ENCODE data around the gene KHDC4. TPM values are rescaled to one million over a fixed set of nuclear protein-coding genes. Genes with fewer than 3 reads are reported as not detected.
A peak's percentile ranks its signal among the peaks of the same experiment; 100 is the strongest.
"Not testable (repeated sequence)": the region's sequence is repeated elsewhere in the genome, so short reads cannot be mapped to it uniquely, and the experiment has no call there.

The KHDC4 gene
- total RNA-seq, 2 experiments from 2014 or later: 56.6 to 60.8 TPM

GRCh38 chr1:155898888-155899287 lies 35.3 kb downstream of the KHDC4 start:
- ATAC-seq (ENCODE audit: poor library complexity) (no peak), DNase-seq (no peak)
- Histone ChIP-seq H3K36me3 (ENCODE audit: insufficient read depth, low read length) (peaks cover 54% of the 10 kb centered on the region), H3K9me3 (ENCODE audit: control insufficient read depth in 1 of 2, insufficient read depth in 1 of 2, low read length in 2 of 2) (no peaks in the 10 kb centered on the region), H3K27me3 (ENCODE audit: control insufficient read depth in 1 of 2, insufficient read depth in 2 of 2, low read length in 2 of 2) (no peaks in the 10 kb centered on the region), H3K4me1 (ENCODE audit: insufficient read depth, low read length) (peaks cover 1% of the 10 kb centered on the region), H3K27ac (ENCODE audit: low read depth in 1 of 2, low read length in 2 of 2) (no peak overlapping the region), H3K4me3 (ENCODE audit: low read length) (no peak overlapping the region)
- POLR2A ChIA-PET: interaction anchor here (0.5 to 1.0 kb wide), 3 partner anchors 37 to 84 kb away, joined by 3 read pairs; partner anchors contain the start of gene GON4L
- Mint-ChIP-seq H3K27ac (peak overlapping the region; percentile 4), H3K4me1 (ENCODE audit: low read depth) (peaks cover 7% of the 10 kb centered on the region), H3K36me3 (ENCODE audit: low read depth) (peaks cover 53% of the 10 kb centered on the region), H3K4me3 (no peak overlapping the region), H3K27me3 (no peaks in the 10 kb centered on the region), H3K9me3 (no peaks in the 10 kb centered on the region)
- CTCF ChIA-PET: no interaction called here
- intact Hi-C loops (cut with DNase I, micrococcal nuclease): no loop called here
- no peak for TF ChIP-seq CTCF (IDR thresholded peaks at IDR 0.05)

GRCh38 chr1:155897746-155898145 lies 36.5 kb downstream of the KHDC4 start:
- Mint-ChIP-seq H3K36me3 (ENCODE audit: low read depth) (peaks cover 46% of the 10 kb centered on the region), H3K4me1 (ENCODE audit: low read depth) (peaks cover 19% of the 10 kb centered on the region), H3K9me3 (no peaks in the 10 kb centered on the region), H3K4me3 (no peak overlapping the region), H3K27me3 (no peaks in the 10 kb centered on the region), H3K27ac (no peak overlapping the region)
- DNase-seq (no peak), ATAC-seq (ENCODE audit: poor library complexity) (no peak)
- CTCF ChIA-PET: no interaction called here
- no peak for TF ChIP-seq CTCF (IDR thresholded peaks at IDR 0.05)
- Histone ChIP-seq H3K4me1 (ENCODE audit: insufficient read depth, low read length) (peaks cover 12% of the 10 kb centered on the region), H3K9me3 (ENCODE audit: control insufficient read depth in 1 of 2, insufficient read depth in 1 of 2, low read length in 2 of 2) (no peaks in the 10 kb centered on the region), H3K36me3 (ENCODE audit: insufficient read depth, low read length) (peaks cover 48% of the 10 kb centered on the region), H3K27ac (ENCODE audit: low read depth in 1 of 2, low read length in 2 of 2) (no peak overlapping the region), H3K4me3 (ENCODE audit: low read length) (no peak overlapping the region), H3K27me3 (ENCODE audit: control insufficient read depth in 1 of 2, insufficient read depth in 2 of 2, low read length in 2 of 2) (no peaks in the 10 kb centered on the region)
- intact Hi-C loops (cut with DNase I, micrococcal nuclease): no loop called here
- POLR2A ChIA-PET: no interaction called here

- H3K36me3 ChIP-seq (ENCODE audit: insufficient read depth, low read length): peaks cover 42% of the 10 kb centered on the region
- H3K27ac ChIP-seq (ENCODE audit: low read depth in 1 of 2, low read length in 2 of 2); intact Hi-C loops (cut with DNase I, micrococcal nuclease); H3K9me3 Mint-ChIP-seq; H3K27me3 ChIP-seq (ENCODE audit: control insufficient read depth in 1 of 2, insufficient read depth in 2 of 2, low read length in 2 of 2); DNase-seq; ATAC-seq (ENCODE audit: poor library complexity); POLR2A ChIA-PET; CTCF ChIA-PET; H3K27me3 Mint-ChIP-seq; H3K4me3 ChIP-seq (ENCODE audit: low read length); H3K9me3 ChIP-seq (ENCODE audit: control insufficient read depth in 1 of 2, insufficient read depth in 1 of 2, low read length in 2 of 2); H3K27ac Mint-ChIP-seq; H3K4me3 Mint-ChIP-seq: not testable (repeated sequence)
- Mint-ChIP-seq H3K36me3 (ENCODE audit: low read depth) (peaks cover 41% of the 10 kb centered on the region), H3K4me1 (ENCODE audit: low read depth) (peaks cover 21% of the 10 kb centered on the region)
- peaks cover 12% of the 10 kb centered on the region for H3K4me1 ChIP-seq (ENCODE audit: insufficient read depth, low read length)
Measured at GRCh38 chr1:155896476-155896875, 37.7 kb downstream of the KHDC4 start.

GRCh38 chr1:155895617-155896016 lies 38.6 kb downstream of the KHDC4 start:
- H3K9me3 ChIP-seq (ENCODE audit: control insufficient read depth in 1 of 2, insufficient read depth in 1 of 2, low read length in 2 of 2); H3K4me3 ChIP-seq (ENCODE audit: low read length); H3K27ac ChIP-seq (ENCODE audit: low read depth in 1 of 2, low read length in 2 of 2); H3K27ac Mint-ChIP-seq; H3K4me3 Mint-ChIP-seq; DNase-seq; ATAC-seq (ENCODE audit: poor library complexity); H3K27me3 ChIP-seq (ENCODE audit: control insufficient read depth in 1 of 2, insufficient read depth in 2 of 2, low read length in 2 of 2); H3K27me3 Mint-ChIP-seq; H3K9me3 Mint-ChIP-seq; intact Hi-C loops (cut with DNase I, micrococcal nuclease): not testable (repeated sequence)
- H3K36me3 Mint-ChIP-seq (ENCODE audit: low read depth): peaks cover 32% of the 10 kb centered on the region
- ChIA-PET CTCF (interaction anchor here (1.0 kb wide), 1 partner anchor 329 kb away, joined by 4 read pairs; no protein-coding TSS in a partner anchor), POLR2A (interaction anchor here (0.6 kb wide), 1 partner anchor 66 kb away, joined by 4 read pairs; no protein-coding TSS in a partner anchor)
- peaks cover 12% of the 10 kb centered on the region for H3K4me1 ChIP-seq (ENCODE audit: insufficient read depth, low read length)
- H3K36me3 ChIP-seq (ENCODE audit: insufficient read depth, low read length): peaks cover 34% of the 10 kb centered on the region
- H3K4me1 Mint-ChIP-seq (ENCODE audit: low read depth): peaks cover 21% of the 10 kb centered on the region
